Activated naive CD4-positive, alpha-beta T cell treated with anti-CD3 and anti-CD28 coated beads for 36 hours (primary cell): ENCODE results near the gene LMBR1. TPM values are rescaled to one million over a fixed set of nuclear protein-coding genes. Genes with fewer than 3 reads are reported as not detected.
"Not testable (repeated sequence)": the region's sequence is repeated elsewhere in the genome, so short reads cannot be mapped to it uniquely, and the experiment has no call there.

Experiments
- CTCF ChIA-PET: fragments of 350-600 bp; sonication (Branson Sonifier 250); formaldehyde crosslinking; loops from one replicate; lab custom pipeline; 2021; ENCODE audit warnings: antibody characterized with exemption; lab: Charles Lee
- DNase-seq: peaks from one replicate; pipeline ENCODE4 v3.0.0-alpha.2; 2020
- H3K27ac Mint-ChIP-seq: one replicate; pipeline ENCODE4 v1.8.0; 2021; ENCODE audit warnings: mild to moderate bottlenecking, mixed read lengths
- H3K27me3 Mint-ChIP-seq: one replicate; pipeline ENCODE4 v1.8.0; 2021; ENCODE audit warnings: low read depth, mixed read lengths
- H3K36me3 Mint-ChIP-seq: one replicate; pipeline ENCODE4 v1.8.0; 2021; ENCODE audit warnings: low read depth, mixed read lengths
- H3K4me1 Mint-ChIP-seq: one replicate; pipeline ENCODE4 v1.8.0; 2021; ENCODE audit warnings: low read depth, mixed read lengths
- H3K4me3 Mint-ChIP-seq: one replicate; pipeline ENCODE4 v1.8.0; 2021; ENCODE audit warnings: mild to moderate bottlenecking, moderate library complexity, mixed read lengths
- H3K9me3 Mint-ChIP-seq: one replicate; pipeline ENCODE4 v1.8.0; 2021; ENCODE audit warnings: mixed read lengths
- intact Hi-C: fragments of 100-400 bp; cut with micrococcal nuclease; formaldehyde crosslinking; loops from one replicate; pipeline ENCODE4 v1.15.1; 2023
- total RNA-seq, 2 experiments: library from RNA; stranded (reverse); gene quantifications; one replicate each; pipeline ENCODE4 v1.2.3, GENCODE V29; 2021

The LMBR1 gene
- total RNA-seq, 2 experiments from 2014 or later: 25.2 to 33.8 TPM

DNA sequence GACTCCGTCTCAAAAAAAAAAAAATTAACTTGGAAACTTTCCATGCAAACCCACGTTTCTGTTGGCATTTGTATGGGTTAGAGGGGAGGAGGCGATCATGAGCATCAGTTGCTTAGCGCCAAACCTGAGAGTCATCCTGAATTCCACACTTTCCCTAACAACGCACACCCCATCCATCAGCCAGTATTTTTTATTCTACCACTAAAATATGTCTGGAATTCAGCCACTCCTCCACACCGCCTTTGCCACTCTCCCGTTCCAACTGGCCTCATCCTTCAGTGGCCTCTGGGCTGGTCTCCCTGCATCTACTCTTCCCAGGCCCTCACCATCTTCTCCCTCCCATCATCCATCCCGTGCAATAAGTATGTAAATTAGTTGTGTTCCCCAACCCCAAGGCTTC is 4.7 kb upstream of the LMBR1 start:
- no peak for DNase-seq
- intact Hi-C loops: no loop called here
- H3K4me1 Mint-ChIP-seq: peaks cover 19% of the 10 kb centered on the region
- H3K9me3 Mint-ChIP-seq: no peaks in the 10 kb centered on the region
- H3K4me3 Mint-ChIP-seq: no peak overlapping the region
- CTCF ChIA-PET: no interaction called here
- no peak overlapping the region for H3K27ac Mint-ChIP-seq
- H3K27me3 Mint-ChIP-seq: no peaks in the 10 kb centered on the region
- H3K36me3 Mint-ChIP-seq: no peaks in the 10 kb centered on the region

DNA sequence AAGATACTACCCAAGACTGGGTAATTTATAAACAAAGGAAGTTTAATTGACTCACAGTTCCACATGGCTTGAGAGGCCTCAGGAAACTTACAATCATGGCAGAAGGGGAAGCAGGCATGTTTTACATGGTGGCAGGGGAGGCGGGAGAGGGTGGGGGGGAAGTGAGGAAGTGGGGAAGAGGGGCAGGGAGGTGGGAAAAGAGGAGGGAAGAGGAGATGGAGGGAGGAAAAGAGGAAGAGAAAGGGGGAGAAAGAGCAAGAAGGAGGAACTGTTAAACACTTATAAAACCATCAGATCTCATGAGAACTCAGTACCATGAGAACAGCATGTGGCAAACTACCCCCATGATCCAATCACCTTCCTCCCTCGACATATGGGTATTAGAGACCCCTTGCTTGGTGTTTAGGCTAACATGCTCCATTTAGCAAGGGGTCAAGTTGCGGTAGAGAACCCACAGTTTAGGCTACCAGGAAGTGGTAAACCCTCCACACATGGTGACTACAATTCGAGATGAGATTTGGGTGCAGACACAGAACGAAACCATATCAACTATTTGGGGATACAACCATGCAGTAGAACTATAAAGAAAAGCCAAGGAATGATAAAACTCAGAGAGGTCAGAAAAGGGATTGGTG is 3.5 kb upstream of the LMBR1 start:
- no peaks in the 10 kb centered on the region for H3K36me3 Mint-ChIP-seq
- CTCF ChIA-PET: no interaction called here
- no peak overlapping the region for H3K27ac Mint-ChIP-seq
- intact Hi-C loops: no loop called here
- DNase-seq: no peak
- no peaks in the 10 kb centered on the region for H3K27me3 Mint-ChIP-seq
- peaks cover 24% of the 10 kb centered on the region for H3K4me1 Mint-ChIP-seq
- no peaks in the 10 kb centered on the region for H3K9me3 Mint-ChIP-seq
- no peak overlapping the region for H3K4me3 Mint-ChIP-seq

DNA sequence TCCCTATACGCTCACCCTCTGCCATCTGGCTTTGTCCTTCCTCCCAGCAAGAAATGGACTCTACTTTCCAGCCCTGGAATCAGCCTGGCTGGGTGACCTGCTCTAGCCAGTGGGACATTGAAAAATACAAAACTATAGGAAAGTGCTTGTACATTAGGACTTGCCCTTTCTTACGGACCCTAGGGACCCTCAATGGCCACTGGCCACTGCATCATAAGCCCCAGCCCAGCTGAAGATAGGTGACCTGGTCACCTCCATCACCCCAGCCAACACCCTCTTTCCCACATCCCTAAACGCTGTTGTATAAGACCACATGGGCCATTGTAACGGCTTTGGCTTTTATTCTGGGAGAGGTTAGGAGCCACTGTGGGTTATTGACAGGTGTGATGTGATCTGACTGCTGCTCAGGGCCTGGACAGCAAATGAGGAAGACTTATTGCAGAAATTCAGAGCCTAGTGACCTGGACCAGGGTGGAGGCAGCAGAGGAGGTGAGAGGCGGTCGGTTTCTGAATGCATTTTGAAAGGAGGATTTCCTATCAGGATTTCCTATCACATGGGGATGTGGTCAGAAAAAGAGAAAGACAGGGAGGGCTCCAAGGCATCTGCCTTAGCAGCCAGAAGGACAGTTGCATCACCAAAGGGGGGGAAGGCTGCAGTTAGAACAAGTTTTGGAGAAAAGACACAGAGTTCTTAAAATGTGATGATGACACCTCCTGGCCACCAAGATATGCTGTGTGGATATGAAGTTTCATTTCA is 2.2 kb upstream of the LMBR1 start:
- DNase-seq: no peak
- peaks cover 30% of the 10 kb centered on the region for H3K4me1 Mint-ChIP-seq
- no peak overlapping the region for H3K27ac Mint-ChIP-seq
- H3K36me3 Mint-ChIP-seq: peaks cover 3% of the 10 kb centered on the region
- H3K4me3 Mint-ChIP-seq: no peak overlapping the region
- H3K9me3 Mint-ChIP-seq: no peaks in the 10 kb centered on the region
- CTCF ChIA-PET: no interaction called here
- no peaks in the 10 kb centered on the region for H3K27me3 Mint-ChIP-seq
- intact Hi-C loops: no loop called here

DNA sequence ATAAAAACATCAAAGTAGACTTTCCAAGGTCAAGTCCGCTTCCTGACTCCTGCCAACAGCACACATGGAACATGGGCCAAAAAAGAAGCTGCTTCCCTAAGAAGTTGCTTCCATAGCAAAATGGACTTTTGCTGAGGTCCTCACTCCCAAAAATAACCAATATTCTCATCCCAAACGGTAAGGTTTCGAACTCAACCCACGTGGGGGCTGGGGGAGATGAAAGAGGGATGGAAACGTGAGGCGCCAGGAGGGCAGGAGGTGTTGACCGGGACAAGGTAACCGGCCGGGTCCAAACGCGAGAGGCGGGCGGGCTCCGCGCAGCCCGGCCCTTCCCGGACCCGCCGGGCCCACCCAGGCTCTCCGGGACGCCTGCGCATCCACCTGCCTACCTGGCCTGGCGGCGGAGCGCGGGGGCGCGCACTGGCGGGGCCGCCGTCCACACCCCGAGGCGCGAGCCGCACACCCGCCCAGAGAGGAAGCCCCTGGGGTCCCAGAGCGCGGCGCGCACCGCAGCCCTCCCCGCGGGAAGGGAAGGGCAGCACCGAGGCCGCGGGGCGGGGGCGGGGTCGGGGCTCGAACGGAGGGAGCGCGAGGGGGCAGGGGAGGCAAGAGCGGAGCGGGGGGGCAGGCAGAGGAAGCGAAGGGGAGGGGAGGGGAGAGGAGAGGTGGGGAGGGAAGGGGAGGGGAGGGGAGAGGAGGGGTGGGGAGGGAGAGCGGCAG is 742 bp downstream of the LMBR1 start:
- CTCF ChIA-PET: interaction anchor here (0.6 kb wide), 1 partner anchor 12 kb away, joined by 4 read pairs; no protein-coding TSS in a partner anchor
- intact Hi-C loops: loop anchor here (2.0 to 5.0 kb wide), 4 partner anchors 115 to 1250 kb away; partner anchors contain the start of genes DNAJB6 and RBM33

DNA sequence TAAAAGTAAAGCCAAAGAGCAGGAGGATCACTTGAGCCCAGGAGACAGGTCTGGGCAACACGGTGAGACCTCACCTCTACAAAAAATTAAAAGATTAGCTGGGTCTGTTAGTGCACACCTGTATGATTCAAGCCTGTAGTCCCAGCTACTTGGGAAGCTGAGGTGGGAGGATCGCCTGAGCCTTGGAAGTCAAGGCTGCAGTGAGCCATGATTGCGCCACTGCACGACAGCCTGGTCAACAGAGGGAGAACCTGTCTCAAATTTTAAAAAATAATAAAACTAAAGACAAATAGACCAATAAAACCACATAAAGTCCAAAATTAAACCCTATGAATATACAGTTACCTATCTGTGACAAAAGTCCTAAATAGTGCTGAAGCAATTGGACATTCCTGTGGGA is 3.2 kb downstream of the LMBR1 start:
- no peak overlapping the region for H3K27ac Mint-ChIP-seq
- peaks cover 28% of the 10 kb centered on the region for H3K4me1 Mint-ChIP-seq
- CTCF ChIA-PET: interaction anchor here (0.6 kb wide), 1 partner anchor 14 kb away, joined by 3 read pairs; no protein-coding TSS in a partner anchor
- intact Hi-C loops: loop anchor here (5.0 kb wide), 3 partner anchors 112 to 1247 kb away; partner anchors contain the start of gene RBM33
- no peak for DNase-seq
- H3K9me3 Mint-ChIP-seq: no peaks in the 10 kb centered on the region
- peaks cover 12% of the 10 kb centered on the region for H3K36me3 Mint-ChIP-seq
- H3K4me3 Mint-ChIP-seq: no peak overlapping the region
- no peaks in the 10 kb centered on the region for H3K27me3 Mint-ChIP-seq

More for the DNA sequence above, 742 bp downstream of the LMBR1 start:
- Mint-ChIP-seq H3K36me3 (peaks cover 10% of the 10 kb centered on the region), H3K4me1 (peaks cover 39% of the 10 kb centered on the region), H3K27me3 (no peaks in the 10 kb centered on the region), H3K9me3 (no peaks in the 10 kb centered on the region), H3K27ac (peak overlapping the region; percentile 68), H3K4me3 (peak overlapping the region; percentile 88)
- peak; percentile 60 for DNase-seq

DNA sequence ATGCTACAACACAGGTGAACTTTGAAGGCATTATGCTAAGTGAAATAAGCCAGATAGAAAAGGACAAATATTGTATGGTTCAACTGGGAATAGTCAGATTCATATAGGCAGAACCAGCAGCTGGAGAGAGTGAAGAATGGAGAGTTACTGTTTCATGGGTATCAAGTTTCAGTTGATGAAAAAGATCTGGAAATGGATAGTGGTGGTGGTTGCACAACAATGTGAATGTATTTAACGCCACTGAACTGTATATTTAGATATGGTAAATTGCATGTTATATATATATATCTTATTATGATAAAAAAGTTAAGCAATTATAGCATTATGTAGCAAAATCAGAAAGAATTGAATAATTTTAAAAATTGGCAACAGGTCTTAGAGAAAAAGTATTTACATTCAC is 3.9 kb downstream of the LMBR1 start:
- no peaks in the 10 kb centered on the region for H3K27me3 Mint-ChIP-seq
- H3K4me3 Mint-ChIP-seq: no peak overlapping the region
- no peak overlapping the region for H3K27ac Mint-ChIP-seq
- intact Hi-C loops: no loop called here
- CTCF ChIA-PET: interaction anchor here (0.6 kb wide), 1 partner anchor 14 kb away, joined by 3 read pairs; no protein-coding TSS in a partner anchor
- no peaks in the 10 kb centered on the region for H3K9me3 Mint-ChIP-seq
- peaks cover 30% of the 10 kb centered on the region for H3K4me1 Mint-ChIP-seq
- peaks cover 14% of the 10 kb centered on the region for H3K36me3 Mint-ChIP-seq
- no peak for DNase-seq

DNA sequence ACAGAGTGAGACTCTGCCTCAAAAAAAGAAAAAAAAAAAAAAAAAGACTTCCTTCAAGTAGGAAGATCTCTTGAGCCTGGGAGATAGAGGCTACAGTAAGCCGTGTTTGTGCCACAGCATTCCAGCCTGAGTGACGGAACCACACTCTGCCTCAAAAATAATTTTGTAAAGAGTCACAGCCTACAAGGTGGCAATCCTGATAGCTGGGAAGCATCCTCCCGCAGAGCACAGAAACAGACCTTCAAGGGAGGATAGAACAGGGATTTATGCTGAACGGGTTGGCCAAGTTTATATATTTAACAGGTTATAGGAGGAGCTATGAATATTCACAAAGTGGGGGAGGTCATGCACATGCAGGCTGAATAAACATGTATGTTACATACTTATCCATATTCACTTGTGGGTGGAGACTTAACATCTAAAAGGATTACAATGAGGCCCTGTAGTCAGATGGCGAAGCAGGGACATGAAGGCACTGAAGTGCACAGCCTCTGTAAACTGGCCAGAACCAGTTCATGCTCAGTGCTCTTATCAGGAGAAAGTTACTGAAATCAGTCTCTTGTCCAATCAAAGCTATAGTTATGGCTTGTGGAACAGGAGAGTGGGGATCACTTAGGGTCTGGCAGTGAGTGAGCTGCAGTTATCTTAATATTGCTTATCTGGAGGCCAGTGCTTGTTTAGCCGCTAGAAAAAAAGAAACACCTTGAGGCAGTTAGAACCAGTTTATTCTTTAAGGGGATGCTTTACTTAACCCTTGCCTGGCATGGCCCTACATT is 6.8 kb downstream of the LMBR1 start:
- no peak overlapping the region for H3K27ac Mint-ChIP-seq
- no peak for DNase-seq
- H3K36me3 Mint-ChIP-seq: peaks cover 33% of the 10 kb centered on the region
- no peaks in the 10 kb centered on the region for H3K27me3 Mint-ChIP-seq
- intact Hi-C loops: no loop called here
- peaks cover 3% of the 10 kb centered on the region for H3K9me3 Mint-ChIP-seq
- CTCF ChIA-PET: no interaction called here
- H3K4me1 Mint-ChIP-seq: peaks cover 41% of the 10 kb centered on the region
- H3K4me3 Mint-ChIP-seq: no peak overlapping the region

DNA sequence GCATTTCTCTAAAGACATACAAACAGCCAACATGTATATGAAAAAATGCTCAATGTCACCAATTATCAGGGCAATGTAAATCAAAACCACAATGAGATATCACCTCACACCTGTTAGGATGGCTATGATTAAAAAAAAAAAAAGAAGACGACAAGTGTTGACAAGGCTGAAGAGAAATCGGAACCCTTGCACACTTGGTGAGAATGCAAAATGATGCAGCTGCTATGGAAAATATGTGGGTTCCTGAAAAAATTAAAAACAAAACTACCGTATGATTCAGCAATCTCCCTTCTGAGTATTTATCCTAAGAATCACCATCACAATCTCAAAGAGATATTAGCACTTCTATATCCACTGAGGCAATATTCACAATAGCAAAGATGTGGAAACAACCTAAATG is 11.3 kb downstream of the LMBR1 start:
- peaks cover 29% of the 10 kb centered on the region for H3K9me3 Mint-ChIP-seq
- H3K27me3 Mint-ChIP-seq: no peaks in the 10 kb centered on the region
- no peak overlapping the region for H3K27ac Mint-ChIP-seq
- DNase-seq: no peak
- intact Hi-C loops: no loop called here
- H3K4me3 Mint-ChIP-seq: no peak overlapping the region
- CTCF ChIA-PET: no interaction called here
- peaks cover 52% of the 10 kb centered on the region for H3K4me1 Mint-ChIP-seq
- H3K36me3 Mint-ChIP-seq: peaks cover 51% of the 10 kb centered on the region

DNA sequence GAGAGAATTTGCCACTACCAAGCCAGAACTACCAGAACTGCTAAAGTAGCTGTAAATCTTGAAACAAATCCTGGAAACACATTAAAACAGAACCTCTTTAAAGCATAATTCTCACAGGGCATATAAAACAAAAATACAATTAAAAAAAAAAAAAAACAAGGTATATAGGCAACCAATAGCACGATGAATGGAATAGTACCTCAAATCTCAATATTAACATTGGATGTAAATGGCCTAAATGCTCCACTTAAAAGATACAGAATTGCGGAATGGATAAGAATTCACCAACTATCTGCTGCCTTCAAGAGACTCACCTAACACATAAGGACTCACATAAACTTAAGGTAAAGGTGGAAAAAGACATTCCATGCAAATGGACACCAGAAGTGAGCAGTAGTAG is 17.2 kb downstream of the LMBR1 start:
- Mint-ChIP-seq H3K27me3 (no peaks in the 10 kb centered on the region), H3K27ac (no peak overlapping the region), H3K4me1 (peaks cover 39% of the 10 kb centered on the region), H3K9me3 (peaks cover 34% of the 10 kb centered on the region), H3K36me3 (peaks cover 60% of the 10 kb centered on the region), H3K4me3 (no peak overlapping the region)
- DNase-seq: no peak
- intact Hi-C loops: no loop called here
- CTCF ChIA-PET: interaction anchor here (0.7 kb wide), 1 partner anchor 14 kb away, joined by 3 read pairs; no protein-coding TSS in a partner anchor

DNA sequence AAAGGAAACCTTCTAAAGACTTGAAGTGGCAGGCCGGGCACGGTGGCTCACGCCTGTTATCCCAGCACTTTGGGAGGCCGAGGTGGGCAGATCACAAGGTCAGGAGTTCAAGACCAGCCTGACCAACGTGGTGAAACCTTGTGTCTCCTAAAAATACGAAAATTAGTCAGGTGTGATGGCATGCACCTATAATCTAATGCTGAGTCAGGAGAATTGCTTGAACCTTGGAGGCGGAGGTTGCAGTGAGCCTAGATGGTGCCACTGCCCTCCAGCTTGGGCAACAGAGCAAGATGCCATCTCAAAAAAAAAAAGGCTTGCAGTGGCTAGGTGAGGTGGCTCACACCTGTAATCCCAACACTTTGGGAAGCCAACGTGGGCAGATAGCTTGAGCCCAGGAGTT is 24.6 kb downstream of the LMBR1 start:
- Mint-ChIP-seq H3K4me1 (peaks cover 23% of the 10 kb centered on the region), H3K36me3 (peaks cover 29% of the 10 kb centered on the region)
- H3K27ac Mint-ChIP-seq, DNase-seq, H3K4me3 Mint-ChIP-seq, H3K27me3 Mint-ChIP-seq, intact Hi-C loops, H3K9me3 Mint-ChIP-seq, CTCF ChIA-PET: not testable (repeated sequence)

DNA sequence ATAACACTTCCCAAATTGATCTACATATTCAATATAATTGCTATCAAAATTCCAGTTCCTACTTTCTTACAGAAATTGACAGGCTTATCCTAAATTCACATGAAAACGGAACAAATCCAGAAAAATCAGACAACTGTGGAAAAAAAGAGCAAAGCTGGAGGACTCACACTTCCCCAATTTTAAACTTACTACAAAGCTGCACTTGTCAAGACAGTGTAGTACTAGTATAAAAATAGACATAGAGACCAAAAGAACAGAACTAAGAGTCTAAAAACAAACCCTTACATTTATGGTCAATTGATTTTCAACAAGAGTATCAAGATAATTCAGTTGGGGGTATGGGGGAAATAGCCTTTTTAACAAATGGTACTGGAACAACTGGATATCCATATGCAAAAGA is 27.5 kb downstream of the LMBR1 start:
- H3K36me3 Mint-ChIP-seq: peaks cover 32% of the 10 kb centered on the region
- H3K4me1 Mint-ChIP-seq: peaks cover 14% of the 10 kb centered on the region
- CTCF ChIA-PET: no interaction called here

DNA sequence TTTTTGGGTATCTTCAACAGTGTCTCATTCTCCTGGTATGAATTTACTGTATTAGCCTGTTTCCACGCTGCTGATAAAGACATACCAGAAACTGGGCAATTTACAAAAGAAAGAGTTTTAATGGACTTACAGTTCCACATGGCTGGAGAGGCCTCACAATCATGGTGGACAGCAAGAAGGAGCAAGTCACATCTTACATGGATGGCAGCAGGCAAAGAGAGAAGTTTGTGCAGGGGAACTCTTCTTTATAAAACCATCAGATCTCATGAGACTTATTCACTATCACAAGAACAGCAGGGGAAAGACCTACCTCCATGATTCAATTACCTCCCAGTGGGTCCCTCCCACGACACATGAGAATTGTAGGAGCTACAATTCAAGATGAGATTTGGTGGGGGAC is 31.0 kb downstream of the LMBR1 start:
- intact Hi-C loops, H3K27ac Mint-ChIP-seq, H3K4me3 Mint-ChIP-seq, CTCF ChIA-PET, DNase-seq, H3K27me3 Mint-ChIP-seq, H3K4me1 Mint-ChIP-seq: not testable (repeated sequence)
- peaks cover 36% of the 10 kb centered on the region for H3K9me3 Mint-ChIP-seq
- peaks cover 55% of the 10 kb centered on the region for H3K36me3 Mint-ChIP-seq

More for the DNA sequence above, 27.5 kb downstream of the LMBR1 start:
- intact Hi-C loops: no loop called here
- Mint-ChIP-seq H3K9me3 (peaks cover 17% of the 10 kb centered on the region), H3K27me3 (no peaks in the 10 kb centered on the region), H3K27ac (no peak overlapping the region), H3K4me3 (no peak overlapping the region)
- no peak for DNase-seq
